ENCODE measurements around the gene DLG5.

The DLG5 gene

DNA sequence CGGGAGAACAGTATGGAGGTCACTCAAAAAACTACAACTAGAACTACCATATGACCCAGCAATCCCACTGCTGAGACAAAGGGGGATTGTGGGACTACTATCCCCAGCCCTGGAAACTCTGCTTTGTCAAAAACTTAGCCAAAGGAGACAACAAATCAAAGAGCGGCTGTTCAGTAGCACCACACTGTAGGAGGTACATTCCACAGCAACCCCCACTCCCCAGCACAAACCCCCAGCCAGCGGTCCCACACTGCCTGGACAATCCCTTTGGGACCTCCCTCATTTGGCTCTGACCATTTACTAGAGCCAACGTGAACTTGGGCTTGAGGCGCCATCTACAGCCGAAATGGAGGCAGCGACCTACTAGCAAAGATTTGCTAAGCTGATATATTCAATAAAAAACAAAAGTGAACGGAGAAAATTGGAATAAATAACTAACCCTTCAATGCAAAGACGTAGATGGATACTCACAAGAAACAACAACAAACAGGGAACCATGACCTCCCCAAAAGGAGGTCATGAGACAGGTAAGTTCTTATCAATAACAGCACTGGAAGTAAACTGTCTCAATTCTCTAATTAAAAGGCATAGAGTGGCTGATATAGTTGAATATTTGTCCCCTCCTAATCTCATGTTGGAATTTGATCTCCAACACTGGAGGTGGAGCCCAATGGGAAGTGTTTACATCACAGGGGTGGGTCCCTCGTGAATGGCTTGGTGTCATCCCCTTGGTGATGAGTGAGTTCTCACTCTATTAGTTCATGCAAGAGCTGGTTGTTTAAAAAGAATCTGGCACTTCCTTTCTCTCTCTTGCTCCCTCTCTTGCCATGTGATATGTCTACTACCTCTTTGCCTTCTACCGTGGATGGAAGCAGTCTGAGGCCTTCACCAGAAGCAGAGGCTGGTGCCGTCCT is 170.0 kb downstream of the DLG5 start:
- peak; percentile 21 for DNase-seq

DNA sequence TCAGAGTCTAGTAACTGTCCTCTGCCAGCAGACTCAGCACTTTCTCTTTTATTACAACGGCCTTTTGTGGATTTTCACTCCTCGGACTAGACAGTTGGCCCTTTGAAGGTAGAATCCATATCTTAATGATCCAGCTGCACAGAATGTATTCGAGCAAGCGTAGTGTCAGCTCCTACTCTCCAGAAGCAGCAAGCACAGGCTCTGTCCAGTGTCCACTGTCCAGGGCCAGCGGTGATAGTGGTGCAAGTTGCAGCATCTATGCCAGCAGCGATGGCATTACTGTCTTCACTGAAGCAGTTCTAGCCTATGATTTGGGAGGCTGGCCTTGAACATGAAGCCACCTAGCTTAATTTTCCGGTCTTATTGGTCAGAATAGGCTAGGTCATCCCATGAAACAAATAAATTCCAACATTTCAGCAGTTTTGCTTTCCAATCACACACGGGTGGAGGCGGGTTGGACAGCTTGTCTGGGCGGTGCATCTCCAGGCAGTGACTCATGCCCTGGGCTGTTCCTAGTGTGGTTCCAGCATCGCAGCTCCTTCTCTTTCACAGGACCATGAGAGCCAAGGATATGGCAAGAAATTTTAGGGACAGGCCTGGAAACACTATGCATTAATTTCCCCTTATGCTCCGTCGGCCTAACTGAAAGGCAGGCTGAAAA is 180.4 kb downstream of the DLG5 start:
- DNase-seq: no peak

DNA sequence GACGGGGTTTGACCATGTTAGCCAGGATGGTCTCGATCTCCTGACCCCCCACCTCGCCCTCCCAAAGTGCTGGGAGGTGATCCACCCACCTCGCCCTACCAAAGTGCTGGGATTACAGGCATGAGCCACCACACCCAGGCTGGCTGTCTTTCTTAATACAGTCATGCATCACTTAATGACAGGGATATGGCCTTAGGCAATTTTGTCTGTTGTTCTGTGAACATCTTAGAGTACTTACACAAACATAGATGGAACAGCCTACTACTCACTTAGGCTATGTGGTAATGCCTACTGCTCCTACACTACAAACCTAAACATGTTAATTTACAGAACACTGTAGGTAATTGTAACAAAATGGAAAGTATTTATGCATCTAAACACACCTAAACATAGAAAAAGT is 182.3 kb downstream of the DLG5 start:
- DNase-seq: no peak

DNA sequence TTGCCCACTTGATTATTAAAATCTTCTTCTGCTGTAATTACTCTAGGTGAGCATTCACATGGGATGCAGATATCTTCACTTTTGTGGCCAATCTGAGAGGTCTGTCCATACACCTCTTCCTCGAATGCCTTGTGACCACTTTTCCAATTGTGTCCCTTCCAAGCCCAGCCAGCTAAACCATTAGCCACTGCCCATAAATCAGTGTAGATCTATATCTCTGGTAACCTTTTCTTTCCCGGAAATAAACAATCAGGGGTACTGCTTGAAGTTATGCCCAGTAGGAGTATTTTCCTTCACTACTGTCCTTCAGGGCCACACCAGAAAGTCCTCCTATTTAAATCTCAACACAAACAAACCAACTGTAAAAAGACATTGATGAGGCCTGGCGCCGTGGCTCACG is 184.4 kb downstream of the DLG5 start:
- DNase-seq: no peak

DNA sequence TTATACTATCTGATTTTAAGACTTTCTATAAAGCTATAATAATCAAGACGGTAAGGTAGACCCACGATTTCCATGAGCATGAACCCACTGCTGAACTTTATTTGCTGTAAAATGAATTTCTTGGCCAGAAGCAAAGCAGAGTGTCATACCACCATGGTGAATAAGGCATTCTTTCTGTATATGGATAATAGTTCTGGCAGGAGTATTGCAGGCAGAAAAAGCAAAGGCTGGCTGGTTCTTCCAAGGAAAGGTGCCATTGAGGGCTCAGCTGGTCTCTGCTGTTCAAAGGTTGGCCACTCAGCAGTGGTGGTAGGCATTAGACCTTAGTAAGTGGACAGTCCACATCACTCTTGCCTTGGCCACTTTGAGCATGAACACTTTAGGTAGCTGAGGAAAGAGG is 184.8 kb downstream of the DLG5 start:
- DNase-seq: no peak
